PC-9 (cell line): ENCODE data around the gene STH. TPM values are rescaled to one million over a fixed set of nuclear protein-coding genes. Genes with fewer than 3 reads are reported as not detected.

ENCODE experiments used
- BruUV-seq: library from RNA; stranded (reverse); fragments of 400-500 nt; replicated peaks from 2 replicates; lab custom pipeline; 2021; lab: Mats Ljungman, UMichigan
- CTCF ChIA-PET: fragments of 300-600 bp; sonication (Branson Sonifier 250); formaldehyde crosslinking; loops from one replicate; lab custom pipeline; 2022; ENCODE audit warnings: antibody characterized with exemption; lab: Charles Lee
- POLR2A ChIA-PET: fragments of 300-600 bp; sonication (Branson Sonifier 250); formaldehyde crosslinking; loops from one replicate; lab custom pipeline; 2022; ENCODE audit warnings: antibody characterized with exemption; ENCODE audit not compliant: unreplicated experiment; lab: Charles Lee
- DNase-seq, 2 experiments: peaks; one replicate each; pipeline versions ENCODE4 v3.0.0 to v3.0.0-alpha.2; 2015 to 2022; ENCODE audit warnings: mixed read lengths in 1 of 2
- H2AFZ ChIP-seq: fragments of 200-600 bp; sonication (generic); 2 replicates; pipeline ENCODE4 v1.8.1; 2017; ENCODE audit warnings: antibody characterized with exemption
- H3F3A ChIP-seq: fragments of 200-600 bp; sonication (generic); 2 replicates; pipeline ENCODE4 v1.8.1; 2017; ENCODE audit warnings: antibody characterized with exemption, mild to moderate bottlenecking, low read depth; ENCODE audit not compliant: insufficient read depth
- H3K27ac ChIP-seq: fragments of 200-600 bp; sonication (generic); 2 replicates; pipeline ENCODE4 v1.6.1; 2016; ENCODE audit warnings: mixed run types
- H3K27me3 ChIP-seq: fragments of 200-600 bp; sonication (generic); 2 replicates; pipeline ENCODE4 v1.6.1; 2016; ENCODE audit warnings: low read depth, mixed run types; ENCODE audit not compliant: insufficient read depth
- H3K36me3 ChIP-seq: fragments of 200-600 bp; sonication (generic); 2 replicates; pipeline ENCODE4 v1.6.1; 2016; ENCODE audit warnings: low read depth, mixed run types
- H3K4me1 ChIP-seq: fragments of 200-600 bp; sonication (generic); replicated peaks from 2 replicates; pipeline ENCODE4 v1.6.1; 2016; ENCODE audit warnings: mixed run types; ENCODE audit not compliant: insufficient read depth
- H3K4me2 ChIP-seq: fragments of 200-600 bp; sonication (generic); 2 replicates; pipeline ENCODE4 v1.6.1; 2017; ENCODE audit warnings: mixed run types
- H3K4me3 ChIP-seq: fragments of 200-600 bp; sonication (generic); 2 replicates; pipeline ENCODE4 v1.6.1; 2016; ENCODE audit warnings: mixed run types
- H3K79me2 ChIP-seq: fragments of 200-600 bp; sonication (generic); 2 replicates; pipeline ENCODE4 v1.6.1; 2017; ENCODE audit warnings: low read depth, mixed run types
- H3K9me2 ChIP-seq: fragments of 200-600 bp; sonication (generic); 2 replicates; pipeline ENCODE4 v1.8.1; 2017; ENCODE audit warnings: mild to moderate bottlenecking; ENCODE audit not compliant: insufficient read depth
- H3K9me3 ChIP-seq: fragments of 200-600 bp; sonication (generic); 2 replicates; pipeline ENCODE4 v1.8.1; 2016; ENCODE audit warnings: low read depth; ENCODE audit not compliant: insufficient read depth
- H4K20me1 ChIP-seq: fragments of 200-600 bp; sonication (generic); 2 replicates; pipeline ENCODE4 v1.8.1; 2017; ENCODE audit not compliant: insufficient read depth
- EZH2 ChIP-seq: fragments of 200-600 bp; sonication (generic); IDR thresholded peaks from 2 replicates; pipeline ENCODE4 v1.8.0; 2017; ENCODE audit warnings: antibody characterized with exemption, low read depth
- intact Hi-C: fragments of 100-400 bp; cut with micrococcal nuclease; formaldehyde crosslinking; loops from one replicate; pipeline ENCODE4 v1.10.0; 2022; ENCODE audit not compliant: unreplicated experiment
- total RNA-seq: library from RNA; stranded (reverse); gene quantifications from 2 replicates; pipeline ENCODE4 v1.2.3, GENCODE V29; 2021
- TF ChIP-seq, protein P1 (sequence below): fragments of 200-600 bp; sonication (generic); conservative IDR thresholded peaks from 2 replicates; pipeline ENCODE4 v1.6.1; 2017; ENCODE audit warnings: mixed run types, antibody characterized with exemption, mild to moderate bottlenecking, moderate library complexity

The STH gene
- total RNA-seq, 1 experiment from 2014 or later: not detected

DNA sequence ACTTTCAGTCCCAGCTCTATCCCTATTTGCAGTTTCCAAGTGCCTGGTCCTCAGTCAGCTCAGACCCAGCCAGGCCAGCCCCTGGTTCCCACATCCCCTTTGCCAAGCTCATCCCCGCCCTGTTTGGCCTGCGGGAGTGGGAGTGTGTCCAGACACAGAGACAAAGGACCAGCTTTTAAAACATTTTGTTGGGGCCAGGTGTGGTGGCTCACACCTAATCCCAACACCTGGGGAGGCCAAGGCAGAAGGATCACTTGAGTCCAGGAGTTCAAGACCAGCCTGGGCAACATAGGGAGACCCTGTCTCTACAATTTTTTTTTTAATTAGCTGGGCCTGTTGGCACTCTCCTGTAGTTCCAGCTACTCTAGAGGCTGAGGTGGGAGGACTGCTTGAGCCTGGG, 1.7 kb downstream of the STH start:
- Histone ChIP-seq H3K27me3 (no peaks in the 10 kb centered on the region), H3K9me3 (no peaks in the 10 kb centered on the region), H3K9me2 (no peaks in the 10 kb centered on the region), H4K20me1 (no peaks in the 10 kb centered on the region), H3K4me1 (no peaks in the 10 kb centered on the region), H3K36me3 (no peaks in the 10 kb centered on the region), H3F3A (no peaks in the 10 kb centered on the region), H3K79me2 (no peaks in the 10 kb centered on the region), H2AFZ (no peak overlapping the region), H3K27ac (no peak overlapping the region), H3K4me2 (no peak overlapping the region), H3K4me3 (no peak overlapping the region)
- no TSS peak for BruUV-seq
- CTCF ChIA-PET: interaction anchor here (1.1 kb wide), 1 partner anchor 10 kb away, joined by 3 read pairs; no protein-coding TSS in a partner anchor
- DNase-seq: no peak
- POLR2A ChIA-PET: no interaction called here
- intact Hi-C loops: loop anchor here (5.0 kb wide), 2 partner anchors 192 to 212 kb away; partner anchors contain the start of gene KANSL1
- TF ChIP-seq, protein P1, sequence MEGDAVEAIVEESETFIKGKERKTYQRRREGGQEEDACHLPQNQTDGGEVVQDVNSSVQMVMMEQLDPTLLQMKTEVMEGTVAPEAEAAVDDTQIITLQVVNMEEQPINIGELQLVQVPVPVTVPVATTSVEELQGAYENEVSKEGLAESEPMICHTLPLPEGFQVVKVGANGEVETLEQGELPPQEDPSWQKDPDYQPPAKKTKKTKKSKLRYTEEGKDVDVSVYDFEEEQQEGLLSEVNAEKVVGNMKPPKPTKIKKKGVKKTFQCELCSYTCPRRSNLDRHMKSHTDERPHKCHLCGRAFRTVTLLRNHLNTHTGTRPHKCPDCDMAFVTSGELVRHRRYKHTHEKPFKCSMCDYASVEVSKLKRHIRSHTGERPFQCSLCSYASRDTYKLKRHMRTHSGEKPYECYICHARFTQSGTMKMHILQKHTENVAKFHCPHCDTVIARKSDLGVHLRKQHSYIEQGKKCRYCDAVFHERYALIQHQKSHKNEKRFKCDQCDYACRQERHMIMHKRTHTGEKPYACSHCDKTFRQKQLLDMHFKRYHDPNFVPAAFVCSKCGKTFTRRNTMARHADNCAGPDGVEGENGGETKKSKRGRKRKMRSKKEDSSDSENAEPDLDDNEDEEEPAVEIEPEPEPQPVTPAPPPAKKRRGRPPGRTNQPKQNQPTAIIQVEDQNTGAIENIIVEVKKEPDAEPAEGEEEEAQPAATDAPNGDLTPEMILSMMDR: no peak
- TF ChIP-seq EZH2: no peak

DNA sequence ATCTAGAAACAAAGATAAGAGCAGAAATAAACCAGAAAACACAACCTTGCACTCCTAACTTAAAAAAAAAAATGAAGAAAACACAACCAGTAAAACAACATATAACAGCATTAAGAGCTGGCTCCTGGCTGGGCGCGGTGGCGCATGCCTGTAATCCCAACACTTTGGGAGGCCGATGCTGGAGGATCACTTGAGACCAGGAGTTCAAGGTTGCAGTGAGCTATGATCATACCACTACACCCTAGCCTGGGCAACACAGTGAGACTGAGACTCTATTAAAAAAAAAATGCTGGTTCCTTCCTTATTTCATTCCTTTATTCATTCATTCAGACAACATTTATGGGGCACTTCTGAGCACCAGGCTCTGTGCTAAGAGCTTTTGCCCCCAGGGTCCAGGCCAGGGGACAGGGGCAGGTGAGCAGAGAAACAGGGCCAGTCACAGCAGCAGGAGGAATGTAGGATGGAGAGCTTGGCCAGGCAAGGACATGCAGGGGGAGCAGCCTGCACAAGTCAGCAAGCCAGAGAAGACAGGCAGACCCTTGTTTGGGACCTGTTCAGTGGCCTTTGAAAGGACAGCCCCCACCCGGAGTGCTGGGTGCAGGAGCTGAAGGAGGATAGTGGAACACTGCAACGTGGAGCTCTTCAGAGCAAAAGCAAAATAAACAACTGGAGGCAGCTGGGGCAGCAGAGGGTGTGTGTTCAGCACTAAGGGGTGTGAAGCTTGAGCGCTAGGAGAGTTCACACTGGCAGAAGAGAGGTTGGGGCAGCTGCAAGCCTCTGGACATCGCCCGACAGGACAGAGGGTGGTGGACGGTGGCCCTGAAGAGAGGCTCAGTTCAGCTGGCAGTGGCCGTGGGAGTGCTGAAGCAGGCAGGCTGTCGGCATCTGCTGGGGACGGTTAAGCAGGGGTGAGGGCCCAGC, 2.6 kb downstream of the STH start:
- no peaks in the 10 kb centered on the region for H3K9me3 ChIP-seq
- H3K4me3 ChIP-seq: no peak overlapping the region
- H3K36me3 ChIP-seq: no peaks in the 10 kb centered on the region
- H3K4me2 ChIP-seq: no peak overlapping the region
- no peak overlapping the region for H2AFZ ChIP-seq
- no peaks in the 10 kb centered on the region for H3F3A ChIP-seq
- no peaks in the 10 kb centered on the region for H3K79me2 ChIP-seq
- intact Hi-C loops: loop anchor here (5.0 kb wide), 2 partner anchors 191 to 211 kb away; partner anchors contain the start of gene KANSL1
- H3K9me2 ChIP-seq: no peaks in the 10 kb centered on the region
- no peak for TF ChIP-seq EZH2
- TF ChIP-seq, protein P1: no peak
- no peak overlapping the region for H3K27ac ChIP-seq
- POLR2A ChIA-PET: no interaction called here
- H3K27me3 ChIP-seq: no peaks in the 10 kb centered on the region
- H4K20me1 ChIP-seq: no peaks in the 10 kb centered on the region
- peak in 1 of 2 experiments; percentile 26 for DNase-seq
- H3K4me1 ChIP-seq: no peaks in the 10 kb centered on the region
- no TSS peak for BruUV-seq
- CTCF ChIA-PET: interaction anchor here (1.1 kb wide), 1 partner anchor 11 kb away, joined by 3 read pairs; no protein-coding TSS in a partner anchor

DNA sequence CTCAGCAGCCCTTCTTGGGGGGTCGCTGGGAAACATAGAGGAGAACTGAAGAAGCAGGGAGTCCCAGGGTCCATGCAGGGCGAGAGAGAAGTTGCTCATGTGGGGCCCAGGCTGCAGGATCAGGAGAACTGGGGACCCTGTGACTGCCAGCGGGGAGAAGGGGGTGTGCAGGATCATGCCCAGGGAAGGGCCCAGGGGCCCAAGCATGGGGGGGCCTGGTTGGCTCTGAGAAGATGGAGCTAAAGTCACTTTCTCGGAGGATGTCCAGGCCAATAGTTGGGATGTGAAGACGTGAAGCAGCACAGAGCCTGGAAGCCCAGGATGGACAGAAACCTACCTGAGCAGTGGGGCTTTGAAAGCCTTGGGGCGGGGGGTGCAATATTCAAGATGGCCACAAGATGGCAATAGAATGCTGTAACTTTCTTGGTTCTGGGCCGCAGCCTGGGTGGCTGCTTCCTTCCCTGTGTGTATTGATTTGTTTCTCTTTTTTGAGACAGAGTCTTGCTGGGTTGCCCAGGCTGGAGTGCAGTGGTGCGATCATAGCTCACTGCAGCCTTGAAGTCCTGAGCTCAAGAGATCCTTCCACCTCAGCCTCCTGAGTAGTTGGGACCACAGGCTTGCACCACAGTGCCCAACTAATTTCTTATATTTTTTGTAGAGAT, 3.4 kb downstream of the STH start:
- Histone ChIP-seq H3K27ac (no peak overlapping the region), H3K79me2 (no peaks in the 10 kb centered on the region), H3K9me3 (no peaks in the 10 kb centered on the region), H4K20me1 (no peaks in the 10 kb centered on the region), H2AFZ (no peak overlapping the region), H3K36me3 (no peaks in the 10 kb centered on the region), H3K4me3 (no peak overlapping the region), H3K9me2 (no peaks in the 10 kb centered on the region), H3K4me1 (no peaks in the 10 kb centered on the region), H3F3A (no peaks in the 10 kb centered on the region), H3K4me2 (no peak overlapping the region), H3K27me3 (no peaks in the 10 kb centered on the region)
- BruUV-seq: no TSS peak
- DNase-seq: peak; percentile 52 to 65
- intact Hi-C loops: loop anchor here (5.0 kb wide), 2 partner anchors 190 to 210 kb away; partner anchors contain the start of gene KANSL1
- TF ChIP-seq, protein P1: peak; percentile 98
- no peak for TF ChIP-seq EZH2
- CTCF ChIA-PET: interaction anchor here (0.5 kb wide), 1 partner anchor 209 kb away, joined by 8 read pairs; no protein-coding TSS in a partner anchor
- POLR2A ChIA-PET: no interaction called here
